GM12878 (cell line): ENCODE measurements around the gene COL27A1. TPM values are rescaled to one million over a fixed set of nuclear protein-coding genes. Genes with fewer than 3 reads are reported as not detected.

Experiments used
- ATAC-seq: fragments of 200-7000 bp; cut with Tn5 transposase; 3 replicates; pipeline ENCODE4 v1.9.1; 2020; ENCODE audit warnings: mild to moderate bottlenecking, moderate library complexity
- BruUV-seq: library from RNA; stranded (reverse); fragments of 400-500 nt; replicated peaks from 2 replicates; lab custom pipeline; 2021; lab: Mats Ljungman, UMichigan
- CTCF ChIA-PET: fragments of 300-600 bp; sonication (Branson Sonifier 250); formaldehyde crosslinking; extraction: SDS; loops from one replicate; lab custom pipeline; 2021; ENCODE audit warnings: inconsistent platforms; lab: Yijun Ruan, JAX
- POLR2A ChIA-PET: fragments of 350-600 bp; formaldehyde crosslinking; extraction: SDS; loops from one replicate; lab custom pipeline; 2021; ENCODE audit warnings: inconsistent platforms; lab: Charles Lee
- RAD21 ChIA-PET: fragments of 300-600 bp; sonication (Branson Sonifier 250); formaldehyde crosslinking; loops from one replicate; lab custom pipeline; 2023; ENCODE audit warnings: antibody characterized with exemption; ENCODE audit not compliant: unreplicated experiment; lab: Charles Lee
- SMC1A ChIA-PET: fragments of 300-600 bp; sonication (Branson Sonifier 250); formaldehyde crosslinking; loops from one replicate; lab custom pipeline; 2023; ENCODE audit not compliant: unreplicated experiment, uncharacterized antibody; lab: Charles Lee
- DNase-seq: peaks from one replicate; pipeline ENCODE4 v3.0.0-alpha.2; 2011; ENCODE audit warnings: low read depth, low spot score
- FAIRE-seq: peaks from 3 replicates; lab custom pipeline; 2011; peaks lifted over from hg19 to GRCh38; lab: Jason Lieb, UNC
- H2AFZ ChIP-seq: 2 replicates; pipeline ENCODE4 v1.6.0; 2011; ENCODE audit warnings: low read depth, low read length, control low read depth; ENCODE audit not compliant: control insufficient read depth
- H3K27ac ChIP-seq: 2 replicates; pipeline ENCODE4 v1.5.1; 2011; ENCODE audit warnings: control low read depth; ENCODE audit not compliant: control insufficient read depth, insufficient read depth
- H3K27me3 ChIP-seq, 2 experiments: replicated peaks in 1 of 2; 2 replicates each; pipeline versions ENCODE4 v1.6.0 to v1.6.1; 2011; ENCODE audit warnings: low read length in 1 of 2; ENCODE audit not compliant: control insufficient read depth in 2 of 2, insufficient read depth in 2 of 2
- H3K36me3 ChIP-seq, 2 experiments: 2 replicates each; pipeline ENCODE4 v1.5.1; 2011; ENCODE audit warnings: low read length in 1 of 2; ENCODE audit not compliant: control insufficient read depth in 2 of 2, insufficient read depth in 2 of 2
- H3K4me1 ChIP-seq: 2 replicates; pipeline ENCODE4 v1.6.1; 2011; ENCODE audit warnings: mild to moderate bottlenecking, low read length, moderate library complexity, mixed read lengths; ENCODE audit not compliant: control insufficient read depth, insufficient read depth
- H3K4me2 ChIP-seq: 2 replicates; pipeline ENCODE4 v1.6.0; 2011; ENCODE audit warnings: control low read depth; ENCODE audit not compliant: control insufficient read depth, insufficient read depth
- H3K4me3 ChIP-seq: fragments of 200-600 bp; sonication (generic); 2 replicates; pipeline ENCODE4 v1.5.1; 2016
- H3K79me2 ChIP-seq: 2 replicates; pipeline ENCODE4 v1.6.0; 2011; ENCODE audit warnings: low read length; ENCODE audit not compliant: control insufficient read depth, insufficient read depth
- H3K9ac ChIP-seq: 2 replicates; pipeline ENCODE4 v1.8.0; 2011; ENCODE audit warnings: low read length, control low read depth, mixed read lengths; ENCODE audit not compliant: control insufficient read depth, insufficient read depth
- H3K9me3 ChIP-seq: replicated peaks from 3 replicates; pipeline ENCODE4 v1.5.1; 2011; ENCODE audit warnings: mild to moderate bottlenecking, low read length; ENCODE audit not compliant: control insufficient read depth, insufficient read depth
- H4K20me1 ChIP-seq: 2 replicates; pipeline ENCODE4 v1.6.0; 2011; ENCODE audit not compliant: control insufficient read depth, insufficient read depth
- ASH2L ChIP-seq: fragments of 300-600, 200-600 bp; sonication (generic); IDR thresholded peaks from 2 replicates; pipeline ENCODE4 v1.6.1; 2017; ENCODE audit warnings: low read depth, mild to moderate bottlenecking, borderline replicate concordance
- SREBF2 ChIP-seq: IDR thresholded peaks from 2 replicates; pipeline ENCODE4 v1.6.1; 2012; ENCODE audit warnings: mild to moderate bottlenecking, low read length
- WRNIP1 ChIP-seq: IDR thresholded peaks from 2 replicates; pipeline ENCODE4 v1.6.1; 2011; ENCODE audit warnings: low read depth, low read length, improper control_type of control experiment, borderline replicate concordance
- ZBTB40 ChIP-seq: fragments of 450-650 bp; IDR thresholded peaks from 2 replicates; pipeline ENCODE4 v1.6.1; 2016; ENCODE audit warnings: mild to moderate bottlenecking, moderate library complexity, borderline replicate concordance
- ZNF687 ChIP-seq: fragments of 450-650 bp; IDR thresholded peaks from 2 replicates; pipeline ENCODE4 v1.6.1; 2017; ENCODE audit warnings: mild to moderate bottlenecking, moderate library complexity
- WGBS: methylation state at CpG from one replicate; pipeline ENCODE4 v1.1.6; 2016; ENCODE audit warnings: low lambda C conversion rate; ENCODE audit not compliant: insufficient replicate concordance, insufficient coverage; ENCODE audit errors: missing lambda C conversion rate; 5-methylcytosine and 5-hydroxymethylcytosine counted together
- in situ Hi-C: fragments of 300-500 bp; cut with MboI; formaldehyde crosslinking; loops from 9 replicates; pipeline ENCODE4 v1.14.3; 2018; ENCODE audit warnings: mixed read lengths
- intact Hi-C: fragments of 100-400 bp; cut with micrococcal nuclease; formaldehyde crosslinking; loops from one replicate; pipeline ENCODE4 v1.14.2; 2022; ENCODE audit not compliant: unreplicated experiment
- polyA plus RNA-seq, 11 experiments: library from polyadenylated mRNA; depleted of rRNA in 4 of 11; unstranded in 6 of 11; stranded (reverse) in 5 of 11; fragments of >200 nt; fragmentation: Nextera tagmentation in 4 of 11; fragmentation: Illumina TruSeq in 1 of 11; extraction: Ambion mirVana in 4 of 11; extraction: Trizol in 1 of 11; gene quantifications; 1 replicate in 1 of 11; 2 replicates in 10 of 11; pipeline versions ENCODE4 v1.2.1 to v1.2.3, GENCODE V29; 2011 to 2016; ENCODE audit warnings: inconsistent platforms in 2 of 11, missing spikeins in 2 of 11, low read depth in 1 of 11
- total RNA-seq, 4 experiments: library from RNA; depleted of rRNA in 3 of 4; stranded (reverse); fragments of >200 nt in 3 of 4; fragmentation: Illumina TruSeq in 1 of 4; extraction: Trizol in 1 of 4; gene quantifications; 2 replicates each; pipeline versions ENCODE4 v1.2.1 to v1.2.3, GENCODE V29; 2013 to 2021
- TF ChIP-seq, protein P1 (sequence below): fragments of 450-650 bp; IDR thresholded peaks from 2 replicates; pipeline ENCODE4 v1.6.1; 2014; ENCODE audit warnings: mild to moderate bottlenecking

Gene COL27A1
- total and polyA plus RNA-seq, 10 of the 15 experiments (the other 5 are each of a cell fraction or from before 2014, with no cell fraction given), result 0.10 TPM; not detected in 9

- CTCF ChIA-PET, result no interaction called here
- in situ Hi-C loops, result no loop called here
- TF ChIP-seq WRNIP1 (no peak), ZBTB40 (no peak), ZNF687 (no peak), SREBF2 (no peak), ASH2L (no peak)
- TF ChIP-seq, protein P1, sequence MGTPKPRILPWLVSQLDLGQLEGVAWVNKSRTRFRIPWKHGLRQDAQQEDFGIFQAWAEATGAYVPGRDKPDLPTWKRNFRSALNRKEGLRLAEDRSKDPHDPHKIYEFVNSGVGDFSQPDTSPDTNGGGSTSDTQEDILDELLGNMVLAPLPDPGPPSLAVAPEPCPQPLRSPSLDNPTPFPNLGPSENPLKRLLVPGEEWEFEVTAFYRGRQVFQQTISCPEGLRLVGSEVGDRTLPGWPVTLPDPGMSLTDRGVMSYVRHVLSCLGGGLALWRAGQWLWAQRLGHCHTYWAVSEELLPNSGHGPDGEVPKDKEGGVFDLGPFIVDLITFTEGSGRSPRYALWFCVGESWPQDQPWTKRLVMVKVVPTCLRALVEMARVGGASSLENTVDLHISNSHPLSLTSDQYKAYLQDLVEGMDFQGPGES, result no peak
- TF ChIP-seq, all 136 proteins: peak for 0
- Histone ChIP-seq H3K4me3 (no peak overlapping the region), H3K4me2 (no peak overlapping the region), H3K4me1 (no peaks in the 10 kb centered on the region), H3K79me2 (no peaks in the 10 kb centered on the region), H3K36me3 (no peaks in the 10 kb centered on the region), H2AFZ (no peak overlapping the region), H3K9ac (no peak overlapping the region), H3K27me3 (peaks cover 2 to 3% of the 10 kb centered on the region in 2 experiments; a peak in 3 of 4 replicates), H4K20me1 (no peaks in the 10 kb centered on the region), H3K27ac (no peak overlapping the region), H3K9me3 (no peaks in the 10 kb centered on the region)
- 35% methylated on average over 10 of the region's 10 CpGs for WGBS
- FAIRE-seq, result no peak
- DNase-seq, result no peak
- ChIA-PET SMC1A (no interaction called here), POLR2A (no interaction called here), RAD21 (no interaction called here)
- no TSS peak for BruUV-seq
- intact Hi-C loops, result no loop called here
- ATAC-seq, result no peak
Measured at GRCh38 chr9:114221706-114222465, 66.5 kb downstream of the COL27A1 start.
